Measurements from ENCODE around the gene RUNDC1. TPM values are rescaled to one million over a fixed set of nuclear protein-coding genes. Genes with fewer than 3 reads are reported as not detected.

RUNDC1 gene
- total RNA-seq, 2 donors from 2014 or later: 10.0 to 11.5 TPM

DNA sequence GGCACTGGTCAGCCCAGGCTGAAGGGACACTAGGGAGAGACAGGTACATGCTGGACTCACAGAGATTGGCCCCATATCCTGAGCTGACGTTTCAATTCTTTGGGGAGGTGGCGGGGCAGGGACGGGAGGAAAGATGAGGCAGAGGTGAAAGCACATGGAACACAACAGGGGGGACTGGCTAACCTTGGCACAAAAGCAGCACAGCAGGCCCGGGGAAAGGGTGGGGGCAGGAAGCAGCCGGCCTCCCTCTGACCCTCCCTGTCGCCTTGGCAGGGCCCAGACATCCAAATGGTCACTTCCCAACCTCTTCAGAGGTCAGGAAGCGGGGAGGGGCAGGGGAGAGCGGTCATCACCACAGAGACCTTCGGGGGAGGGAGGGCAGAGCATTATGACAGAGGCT, 35.2 kb downstream of the RUNDC1 start:
- Mint-ChIP-seq H3K27ac (no peak overlapping the region), H3K36me3 (ENCODE audit: insufficient read depth in 2 of 2) (peaks cover 0 to 3% of the 10 kb centered on the region in 2 donors), H3K27me3 (ENCODE audit: low read depth) (no peaks in the 10 kb centered on the region), H3K4me3 (no peak overlapping the region), H3K9me3 (no peaks in the 10 kb centered on the region), H3K4me1 (ENCODE audit: low read depth) (peaks cover 2% of the 10 kb centered on the region)
- no peak for DNase-seq
- ATAC-seq (replicated peaks in 1 of 2): no peak

DNA sequence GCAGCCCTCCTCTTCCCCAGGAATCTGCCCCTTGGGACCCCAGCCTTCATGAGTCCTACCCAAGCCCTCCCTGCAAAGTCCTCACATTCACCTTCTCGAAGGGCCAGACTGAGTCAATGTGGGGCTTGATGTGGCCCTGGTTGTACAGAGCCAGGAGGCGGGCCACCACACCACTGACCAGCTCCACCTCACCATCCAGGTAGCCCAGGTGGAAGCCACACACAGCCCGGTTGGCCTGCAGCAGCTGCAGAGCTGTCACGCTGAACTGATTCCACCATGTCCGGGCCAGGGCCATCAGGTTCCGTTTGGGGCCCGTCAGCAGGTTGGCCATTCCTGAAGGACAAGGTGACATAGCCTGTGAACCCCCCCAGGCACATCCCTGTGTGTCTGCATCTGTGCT, 35.9 kb downstream of the RUNDC1 start:
- DNase-seq: no peak
- no peak overlapping the region for H3K27ac Mint-ChIP-seq
- peaks cover 5% of the 10 kb centered on the region for H3K4me1 Mint-ChIP-seq (ENCODE audit: low read depth)
- no peak for ATAC-seq (replicated peaks in 1 of 2)
- H3K4me3 Mint-ChIP-seq: no peak overlapping the region
- no peaks in the 10 kb centered on the region for H3K27me3 Mint-ChIP-seq (ENCODE audit: low read depth)
- H3K36me3 Mint-ChIP-seq (ENCODE audit: insufficient read depth in 2 of 2): peaks cover 0 to 3% of the 10 kb centered on the region in 2 donors
- no peaks in the 10 kb centered on the region for H3K9me3 Mint-ChIP-seq

GRCh38 chr17:43018008-43018853, 37.9 kb downstream of the RUNDC1 start:
- Mint-ChIP-seq H3K4me1 (ENCODE audit: low read depth) (peaks cover 6% of the 10 kb centered on the region), H3K27ac (no peak overlapping the region), H3K36me3 (ENCODE audit: insufficient read depth in 2 of 2) (no peaks in the 10 kb centered on the region), H3K9me3 (no peaks in the 10 kb centered on the region), H3K4me3 (no peak overlapping the region), H3K27me3 (ENCODE audit: low read depth) (no peaks in the 10 kb centered on the region)
- ATAC-seq (replicated peaks in 1 of 2): peak in 1 of 2 donors; percentile 14
- DNase-seq: no peak

DNA sequence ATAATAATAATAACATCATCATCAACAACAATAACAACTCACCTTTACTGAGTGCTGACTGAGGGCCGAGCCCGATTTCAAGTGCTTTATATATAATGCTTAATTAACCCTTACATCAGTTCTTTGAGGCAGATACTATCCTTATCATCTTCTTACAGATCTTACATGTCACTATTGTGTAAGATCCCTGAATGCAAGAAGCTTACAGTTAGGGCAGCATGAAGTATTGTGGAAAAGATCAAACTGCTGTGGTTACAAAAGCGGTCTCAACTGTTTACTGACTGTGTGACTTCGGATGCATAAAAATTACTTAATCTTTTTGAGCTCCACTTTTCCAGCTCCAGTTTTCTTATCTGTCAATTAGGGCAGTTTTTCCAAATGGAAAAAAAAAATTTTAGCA, 38.6 kb downstream of the RUNDC1 start:
- H3K9me3 Mint-ChIP-seq: no peaks in the 10 kb centered on the region
- no peak overlapping the region for H3K27ac Mint-ChIP-seq
- DNase-seq (no peak), ATAC-seq (replicated peaks in 1 of 2) (no peak)
- H3K27me3 Mint-ChIP-seq (ENCODE audit: low read depth): no peaks in the 10 kb centered on the region
- H3K36me3 Mint-ChIP-seq (ENCODE audit: insufficient read depth in 2 of 2): no peaks in the 10 kb centered on the region
- peaks cover 6% of the 10 kb centered on the region for H3K4me1 Mint-ChIP-seq (ENCODE audit: low read depth)
- H3K4me3 Mint-ChIP-seq: no peak overlapping the region

DNA sequence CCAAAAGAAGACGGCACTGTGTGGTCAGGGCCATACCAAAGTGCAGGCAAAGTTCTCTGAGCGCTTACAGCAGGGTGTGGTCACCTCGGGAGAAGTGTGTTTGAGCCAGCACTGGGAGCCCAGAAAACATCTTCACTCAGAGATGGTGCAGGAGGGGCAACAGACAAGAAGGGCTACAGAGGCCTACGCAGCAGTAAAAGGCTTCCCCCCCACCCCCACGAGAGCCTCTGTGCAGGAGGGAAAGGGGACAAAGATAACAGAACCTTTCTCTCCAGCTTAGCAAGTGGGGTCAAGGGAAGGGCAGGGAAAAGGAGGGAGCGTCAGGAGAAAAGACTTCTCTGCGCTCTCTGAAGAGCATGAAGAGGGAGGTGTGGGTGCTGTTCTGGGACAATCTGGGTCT, 39.1 kb downstream of the RUNDC1 start:
- no peaks in the 10 kb centered on the region for H3K27me3 Mint-ChIP-seq (ENCODE audit: low read depth)
- no peaks in the 10 kb centered on the region for H3K9me3 Mint-ChIP-seq
- H3K36me3 Mint-ChIP-seq (ENCODE audit: insufficient read depth in 2 of 2): no peaks in the 10 kb centered on the region
- H3K27ac Mint-ChIP-seq: no peak overlapping the region
- no peak overlapping the region for H3K4me3 Mint-ChIP-seq
- H3K4me1 Mint-ChIP-seq (ENCODE audit: low read depth): peaks cover 10% of the 10 kb centered on the region
- DNase-seq: no peak
- ATAC-seq (replicated peaks in 1 of 2): no peak

DNA sequence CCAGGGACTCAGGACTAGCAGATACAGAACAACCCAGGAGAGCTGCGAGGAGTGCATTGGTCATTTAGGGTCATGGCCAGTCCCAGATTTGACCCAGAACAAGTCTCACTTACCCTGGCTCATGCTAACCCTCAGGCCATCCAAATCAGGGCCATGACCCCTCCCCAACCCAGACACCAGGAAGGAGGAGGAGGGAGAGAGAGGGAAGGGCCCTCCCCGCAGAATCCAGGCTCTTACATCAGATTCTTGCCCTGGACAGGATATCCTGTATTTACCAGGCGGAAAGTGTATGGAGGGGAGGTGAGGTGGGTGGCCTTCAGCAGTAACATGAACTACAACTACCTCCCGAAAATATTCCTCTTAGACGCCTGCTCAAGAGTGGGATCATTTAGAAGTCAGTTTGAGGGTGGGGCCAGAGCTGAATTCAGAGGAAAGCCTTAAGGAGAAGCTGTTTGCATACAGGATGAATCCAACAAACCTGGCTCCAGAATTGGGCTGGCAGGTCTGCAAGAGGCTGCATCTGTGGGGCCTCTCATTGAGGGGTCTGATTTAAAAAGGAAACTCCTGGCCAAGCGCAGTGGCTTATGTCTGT, 39.8 kb downstream of the RUNDC1 start:
- no peaks in the 10 kb centered on the region for H3K9me3 Mint-ChIP-seq
- no peak overlapping the region for H3K27ac Mint-ChIP-seq
- no peak for ATAC-seq (replicated peaks in 1 of 2)
- no peak for DNase-seq
- H3K4me1 Mint-ChIP-seq (ENCODE audit: low read depth): peaks cover 15% of the 10 kb centered on the region
- peak overlapping the region; percentile 92 to 93 for H3K4me3 Mint-ChIP-seq
- H3K36me3 Mint-ChIP-seq (ENCODE audit: insufficient read depth in 2 of 2): no peaks in the 10 kb centered on the region
- peaks cover under 1% of the 10 kb centered on the region for H3K27me3 Mint-ChIP-seq (ENCODE audit: low read depth)

DNA sequence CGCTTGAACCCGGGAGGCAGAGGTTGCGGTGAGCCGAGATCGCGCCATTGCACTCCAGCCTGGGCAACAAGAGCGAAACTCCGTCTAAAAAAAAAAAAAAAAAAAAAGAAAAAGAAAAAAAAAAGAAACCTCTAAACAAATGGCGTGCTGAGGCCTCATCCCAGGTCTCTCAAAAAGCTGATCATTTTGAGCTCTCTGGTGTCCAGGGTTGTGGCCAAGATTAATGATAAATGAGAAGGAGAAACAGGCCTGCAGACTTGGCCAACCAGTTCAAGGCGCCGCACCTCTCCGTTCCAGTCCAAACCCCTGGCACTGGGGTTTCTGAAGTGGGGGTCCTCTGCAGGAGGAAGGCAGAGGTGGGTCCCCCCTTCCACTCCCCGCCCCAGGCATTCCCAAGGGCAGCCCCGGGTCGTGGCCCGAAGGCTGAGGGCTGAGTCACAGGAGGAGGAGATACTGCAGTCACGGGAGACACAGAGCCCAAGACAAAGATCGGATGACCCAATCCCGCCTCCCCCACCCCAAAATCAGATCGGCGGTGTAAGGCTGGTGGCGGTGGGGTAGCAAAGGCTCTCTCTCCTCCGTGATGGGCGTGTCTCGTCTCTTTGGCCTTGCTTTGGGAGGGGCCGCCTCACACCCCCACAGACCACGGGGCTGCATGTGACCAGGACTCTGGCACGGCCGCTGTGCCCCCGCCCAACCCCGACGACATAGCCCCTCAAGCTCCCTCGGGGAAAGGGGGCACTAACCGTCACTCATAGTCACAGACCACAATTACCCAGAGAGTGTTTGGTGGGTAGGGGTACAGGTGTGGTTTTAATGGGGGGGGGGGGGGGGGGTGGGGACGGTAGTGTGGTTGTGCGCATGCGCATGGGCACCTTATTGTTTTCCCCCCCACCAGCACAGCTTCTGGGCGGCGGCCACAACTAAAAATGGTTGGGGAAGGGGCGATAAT, 40.7 kb downstream of the RUNDC1 start:
- peaks cover 9% of the 10 kb centered on the region for H3K27me3 Mint-ChIP-seq (ENCODE audit: low read depth)
- H3K4me3 Mint-ChIP-seq: peak overlapping the region; percentile 92 to 93
- DNase-seq (peak in 1 of 2 donors; percentile 30), ATAC-seq (replicated peaks in 1 of 2) (no peak)
- H3K9me3 Mint-ChIP-seq: no peaks in the 10 kb centered on the region
- no peaks in the 10 kb centered on the region for H3K36me3 Mint-ChIP-seq (ENCODE audit: insufficient read depth in 2 of 2)
- no peak overlapping the region for H3K27ac Mint-ChIP-seq
- peaks cover 19% of the 10 kb centered on the region for H3K4me1 Mint-ChIP-seq (ENCODE audit: low read depth)

DNA sequence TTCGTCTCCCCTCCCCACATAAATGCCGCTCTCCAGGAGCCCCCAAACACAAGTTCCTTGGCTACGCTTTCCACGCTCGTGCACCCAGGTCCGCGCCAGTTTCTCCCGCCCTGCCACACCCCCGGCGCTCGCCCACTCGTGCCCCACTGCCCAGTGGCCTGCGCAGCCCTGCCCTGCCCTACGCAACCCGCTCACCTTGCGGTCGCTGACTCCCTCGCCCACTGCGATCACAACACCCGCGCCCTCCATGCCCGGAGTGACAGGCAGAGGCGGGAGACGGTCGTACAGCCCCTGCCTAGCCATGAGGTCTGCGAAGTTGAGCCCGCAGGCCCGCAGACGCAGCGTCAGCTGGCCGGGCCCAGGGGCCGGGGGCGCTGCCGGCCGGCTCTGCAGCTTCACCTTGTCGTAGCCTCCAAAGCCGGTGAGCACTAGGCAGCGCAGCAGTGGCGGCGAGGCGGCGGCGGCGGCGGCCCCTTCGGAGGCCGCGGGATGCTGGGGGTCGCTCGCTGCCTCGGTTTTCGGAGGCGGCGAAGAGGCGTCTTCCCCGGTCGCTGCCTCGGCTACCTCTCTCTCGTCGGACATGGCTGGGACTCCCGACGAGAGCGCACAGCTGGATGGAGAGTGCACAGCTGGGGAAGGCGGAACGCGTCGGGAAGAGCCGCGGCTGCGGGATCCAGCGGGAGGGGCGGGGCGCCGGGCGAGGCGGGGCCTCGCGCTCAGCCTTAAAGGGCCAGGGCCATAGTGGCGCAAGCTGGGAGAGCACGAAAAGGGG, 41.6 kb downstream of the RUNDC1 start, which contains the start of gene VAT1:
VAT1 (minus strand) TSS at position 645 of the 772 bp plus-strand sequence; CDS start at position 582, 63 bp downstream.
- Mint-ChIP-seq H3K27ac (peak within 1 kb of the TSS; percentile 63), H3K36me3 (ENCODE audit: insufficient read depth in 2 of 2) (no peaks in the 10 kb centered on the region), H3K27me3 (ENCODE audit: low read depth) (peaks cover 9% of the 10 kb centered on the region), H3K4me3 (peak within 1 kb of the TSS; percentile 92 to 93), H3K4me1 (ENCODE audit: low read depth) (peaks cover 19% of the 10 kb centered on the region), H3K9me3 (no peaks in the 10 kb centered on the region)
- DNase-seq (peak; percentile 65 to 73), ATAC-seq (replicated peaks in 1 of 2) (peak; percentile 65 to 66)

- DNase-seq (peak; percentile 78 to 82), ATAC-seq (replicated peaks in 1 of 2) (peak; percentile 61)
- Mint-ChIP-seq H3K4me1 (ENCODE audit: low read depth) (peaks cover 19% of the 10 kb centered on the region), H3K27ac (peak within 1 kb of the TSS; percentile 64), H3K27me3 (ENCODE audit: low read depth) (peaks cover 9% of the 10 kb centered on the region), H3K36me3 (ENCODE audit: insufficient read depth in 2 of 2) (no peaks in the 10 kb centered on the region), H3K9me3 (no peaks in the 10 kb centered on the region), H3K4me3 (peak within 1 kb of the TSS; percentile 82 to 96)
These were observed 44.3 kb downstream of the RUNDC1 start, which contains the start of gene RND2 for GRCh38 chr17:43024407-43025289. RND2 (plus strand) TSS chr17:43025231; CDS start chr17:43025348, 117 bp downstream.

- ATAC-seq (replicated peaks in 1 of 2) (no peak), DNase-seq (no peak)
- Mint-ChIP-seq H3K4me1 (ENCODE audit: low read depth) (peaks cover 19% of the 10 kb centered on the region), H3K36me3 (ENCODE audit: insufficient read depth in 2 of 2) (no peaks in the 10 kb centered on the region), H3K4me3 (peak overlapping the region; percentile 81 to 85), H3K27me3 (ENCODE audit: low read depth) (peaks cover 9% of the 10 kb centered on the region), H3K27ac (peak overlapping the region; percentile 46), H3K9me3 (no peaks in the 10 kb centered on the region)
These were observed 44.9 kb downstream of the RUNDC1 start for GRCh38 chr17:43025290-43025657.

- no peak for ATAC-seq (replicated peaks in 1 of 2)
- H3K36me3 Mint-ChIP-seq (ENCODE audit: insufficient read depth in 2 of 2): no peaks in the 10 kb centered on the region
- peaks cover 17% of the 10 kb centered on the region for H3K4me1 Mint-ChIP-seq (ENCODE audit: low read depth)
- peaks cover 9% of the 10 kb centered on the region for H3K27me3 Mint-ChIP-seq (ENCODE audit: low read depth)
- peak overlapping the region; percentile 81 to 85 for H3K4me3 Mint-ChIP-seq
- DNase-seq: no peak
- no peaks in the 10 kb centered on the region for H3K9me3 Mint-ChIP-seq
- H3K27ac Mint-ChIP-seq: no peak overlapping the region
These were observed 45.6 kb downstream of the RUNDC1 start for GRCh38 chr17:43025766-43026537.
